GM03348 (cell line): Measurements from ENCODE around the gene YIPF4.
"Not testable (repeated sequence)": the region's sequence is repeated elsewhere in the genome, so short reads cannot be mapped to it uniquely, and the experiment has no call there.

ENCODE experiments used
- DNase-seq: peaks from one replicate; pipeline ENCODE4 v3.0.0; 2012; ENCODE audit warnings: low spot score

YIPF4 gene

GRCh38 chr2:32277674-32278477, at the start of gene YIPF4:
Gene YIPF4 (plus strand): TSS chr2:32277904. CDS start chr2:32278156, 252 bp downstream.
- DNase-seq: peak; percentile 100

GRCh38 chr2:32228181-32228580, 49.5 kb upstream of the YIPF4 start:
- no peak for DNase-seq

GRCh38 chr2:32229635-32230034, 48.1 kb upstream of the YIPF4 start:
- DNase-seq: no peak

DNA sequence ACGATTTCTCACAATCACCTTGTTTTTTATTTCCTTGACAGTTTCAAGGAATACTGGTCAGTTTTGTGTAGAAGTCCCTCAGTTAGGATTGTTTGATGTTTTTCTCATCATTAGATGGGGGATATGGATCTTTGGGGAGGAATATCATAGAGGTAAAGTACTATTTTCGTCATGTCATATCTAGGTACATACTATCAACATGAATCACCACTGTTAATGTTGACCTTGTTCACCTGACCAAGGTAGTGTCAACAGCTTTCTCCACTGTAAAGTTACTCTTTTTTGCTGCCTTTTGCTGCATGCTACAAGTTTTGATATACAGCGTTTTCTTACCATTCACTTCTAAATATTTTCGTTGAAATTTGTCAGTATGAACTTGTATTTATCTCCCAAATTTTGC, 45.7 kb upstream of the YIPF4 start:
- DNase-seq: no peak

- no peak for DNase-seq
Observed at GRCh38 chr2:32235315-32235714, 42.4 kb upstream of the YIPF4 start.

GRCh38 chr2:32237488-32237887, 40.2 kb upstream of the YIPF4 start:
- no peak for DNase-seq

DNA sequence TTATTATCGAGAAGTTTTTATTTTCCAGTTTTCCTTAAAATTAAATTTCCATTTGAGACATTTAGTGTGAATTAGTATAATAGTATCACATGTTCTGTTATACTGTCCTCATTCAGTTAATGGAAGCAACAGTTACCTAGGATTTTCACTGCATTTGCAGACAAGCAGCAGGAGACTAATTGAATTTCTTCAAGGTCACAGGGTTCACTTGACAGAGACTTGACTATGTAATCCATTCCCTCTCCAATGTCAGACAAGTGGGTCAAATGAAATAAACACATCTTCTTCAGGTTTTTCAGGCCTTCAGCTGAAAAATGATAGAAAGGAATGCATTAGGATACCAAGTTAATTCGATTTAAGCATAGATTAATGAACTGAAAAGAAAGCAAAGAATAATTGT, 39.7 kb upstream of the YIPF4 start:
- no peak for DNase-seq

GRCh38 chr2:32242331-32242730, 35.4 kb upstream of the YIPF4 start:
- no peak for DNase-seq

- no peak for DNase-seq
Observed at GRCh38 chr2:32246911-32247310, 30.8 kb upstream of the YIPF4 start.

DNA sequence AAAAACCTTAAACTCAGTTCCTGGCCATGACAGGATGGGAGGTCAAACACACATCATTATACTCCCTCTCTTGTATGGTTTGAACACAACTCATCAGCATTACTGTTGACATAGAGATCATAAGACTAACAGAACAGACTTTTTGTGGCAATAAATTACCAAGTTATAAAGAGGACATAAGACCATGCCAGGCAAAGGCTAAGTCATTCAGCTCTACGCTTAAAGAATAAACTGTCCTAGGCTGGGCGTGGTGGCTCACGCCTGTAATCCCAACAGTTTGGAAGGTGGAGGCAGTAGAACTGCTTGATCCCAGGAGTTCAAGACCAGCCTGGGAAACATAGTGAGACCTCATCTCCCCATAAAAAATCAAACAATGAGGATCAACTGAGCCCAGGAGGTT, 29.4 kb upstream of the YIPF4 start:
- DNase-seq: no peak

GRCh38 chr2:32249731-32250236, 27.9 kb upstream of the YIPF4 start:
- DNase-seq: no peak

- no peak for DNase-seq
Observed at GRCh38 chr2:32250290-32250689, 27.4 kb upstream of the YIPF4 start.

GRCh38 chr2:32258242-32258641, 19.5 kb upstream of the YIPF4 start:
- DNase-seq: no peak

GRCh38 chr2:32260376-32260775, 17.3 kb upstream of the YIPF4 start:
- DNase-seq: no peak

- DNase-seq: no peak
Observed at GRCh38 chr2:32262105-32262504, 15.6 kb upstream of the YIPF4 start.

DNA sequence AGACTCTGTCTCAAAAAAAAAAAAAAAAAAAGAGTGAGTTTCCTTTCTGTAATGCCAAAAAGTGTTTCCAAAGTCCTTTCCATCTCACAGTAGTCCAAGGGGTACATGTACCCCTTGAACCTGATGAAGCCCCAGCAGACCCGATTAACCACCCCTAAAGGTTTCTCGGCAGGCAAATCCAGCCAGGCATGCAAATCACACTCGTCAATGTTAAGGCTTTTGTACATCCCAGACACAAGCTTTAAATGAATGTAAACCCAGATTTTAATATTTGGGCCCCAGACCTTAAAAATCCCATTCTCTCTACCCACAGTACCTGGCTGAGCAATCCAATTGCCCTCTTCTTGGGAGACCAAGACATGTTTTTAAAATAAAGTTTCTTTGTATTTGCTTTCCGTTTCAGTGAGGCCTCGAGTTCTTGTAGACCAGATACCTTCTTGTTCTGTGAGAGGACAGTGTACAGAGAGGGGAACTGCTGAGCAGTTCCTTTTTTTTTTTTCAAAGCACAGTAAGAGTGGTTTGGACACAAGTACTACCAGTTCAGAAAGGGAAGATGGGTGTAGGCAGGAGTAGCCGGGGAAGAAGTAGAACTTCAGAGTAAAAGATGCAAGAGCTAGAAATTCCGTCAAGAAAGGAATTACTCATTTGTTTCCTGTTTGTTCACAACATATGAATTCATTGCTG, 13.1 kb upstream of the YIPF4 start, which contains the start of gene NLRC4:
Gene NLRC4 (minus strand): TSS at position 465 of the 684 bp plus-strand sequence. CDS start 8,111 bp downstream, outside the sequence.
- no peak for DNase-seq

DNA sequence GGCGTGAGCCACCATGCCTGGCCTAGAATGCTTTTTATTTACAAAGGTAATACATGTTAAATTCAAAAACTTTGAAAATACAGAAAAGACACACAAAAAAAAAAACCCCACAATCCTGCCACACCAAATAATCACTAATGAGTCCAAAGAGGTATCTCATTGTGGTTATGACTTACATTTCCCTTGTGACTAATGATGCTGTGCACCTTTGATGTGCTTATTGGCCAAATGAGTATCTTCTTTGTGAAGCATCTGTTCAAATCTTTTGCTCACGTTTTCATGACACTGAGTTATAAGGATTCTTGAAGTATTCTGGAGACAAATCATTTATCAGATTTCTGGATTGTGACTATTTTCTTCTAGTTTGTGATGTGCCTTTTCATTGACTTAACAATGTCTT, 6.6 kb upstream of the YIPF4 start:
- no peak for DNase-seq

- no peak for DNase-seq
Observed at GRCh38 chr2:32272279-32272678, 5.4 kb upstream of the YIPF4 start.

- DNase-seq: no peak
Observed at GRCh38 chr2:32274289-32274688, 3.4 kb upstream of the YIPF4 start.

- DNase-seq: not testable (repeated sequence)
Observed at GRCh38 chr2:32275790-32276189, 1.9 kb upstream of the YIPF4 start.

DNA sequence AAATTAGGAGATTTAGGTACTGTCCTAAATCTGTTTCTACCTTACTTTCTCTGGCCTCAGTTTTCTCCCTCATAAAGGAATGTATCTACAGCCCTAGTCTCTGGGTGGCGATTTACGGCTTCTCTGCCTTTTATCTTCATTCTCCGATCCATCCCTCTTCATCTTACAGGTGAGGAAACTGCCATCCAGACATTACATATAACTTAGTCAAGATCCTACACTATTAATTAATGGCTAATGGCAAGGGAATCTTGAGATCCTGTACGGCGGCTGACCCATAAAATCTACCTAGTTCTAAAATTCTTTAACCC, 386 bp upstream of the YIPF4 start:
- no peak for DNase-seq

DNA sequence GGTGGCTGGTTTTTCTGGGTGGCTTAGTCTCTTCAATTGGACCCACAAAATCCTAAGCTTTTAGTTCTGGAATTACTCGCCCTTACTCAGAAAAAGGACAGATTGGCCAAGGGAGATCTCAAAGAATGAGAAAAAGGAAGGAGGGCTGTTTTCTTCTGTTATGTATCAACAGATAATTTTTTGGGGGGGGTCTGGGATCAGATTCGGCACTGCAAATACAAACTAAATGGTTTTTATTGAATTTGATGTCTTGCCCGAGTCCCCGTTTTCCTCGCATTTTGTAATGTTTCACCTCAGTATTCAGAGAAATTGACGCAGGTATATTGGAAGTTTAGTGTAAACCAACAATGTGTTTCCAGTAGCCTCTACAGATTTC, 762 bp downstream of the YIPF4 start:
- no peak for DNase-seq

DNA sequence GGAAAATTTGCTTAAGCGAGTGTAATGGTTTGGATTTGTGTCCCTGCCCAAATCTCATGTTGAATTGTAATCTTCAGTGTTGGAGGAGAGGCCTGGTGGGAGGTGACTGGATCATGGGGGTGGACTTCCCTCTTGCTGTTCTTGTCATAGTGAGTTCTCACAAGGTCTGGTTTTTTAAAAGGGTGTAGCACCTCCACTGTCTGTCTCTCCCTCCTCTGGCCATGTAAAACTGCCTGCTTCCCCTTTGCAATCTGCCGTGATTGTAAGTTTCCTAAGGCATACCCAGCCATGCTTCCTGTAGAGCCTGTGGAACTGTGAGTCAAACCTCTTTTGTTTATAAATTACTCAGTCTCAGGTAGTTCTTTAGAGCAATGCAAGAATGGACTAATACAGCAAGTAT, 6.6 kb downstream of the YIPF4 start:
- DNase-seq: no peak
